Motor neuron (in vitro differentiated cells): ENCODE measurements around the gene NSMCE4A. TPM values are rescaled to one million over a fixed set of nuclear protein-coding genes. Genes with fewer than 3 reads are reported as not detected.
"Not testable (repeated sequence)": the region's sequence is repeated elsewhere in the genome, so short reads cannot be mapped to it uniquely, and the experiment has no call there.

Source experiments
- ATAC-seq, 8 experiments: fragments of 200-7000 bp; cut with Tn5 transposase; replicated peaks in 6 of 8; 2 replicates each; pipeline ENCODE4 v1.8.0; 2021; ENCODE audit warnings: mild to moderate bottlenecking in 8 of 8, moderate library complexity in 8 of 8
- H3K27ac ChIP-seq, 2 donors: fragments of 250-450 bp; sonication (Bioruptor Pico); 2 replicates each; pipeline ENCODE4 v1.9.0; 2021; ENCODE audit warnings: antibody characterized with exemption in 2 of 2, mild to moderate bottlenecking in 2 of 2, moderate library complexity in 1 of 2
- H3K4me1 ChIP-seq, 2 donors: fragments of 250-450 bp; sonication (Bioruptor Pico); replicated peaks in 1 of 2; 2 replicates each; pipeline ENCODE4 v1.6.1; 2021; ENCODE audit warnings: antibody characterized with exemption in 2 of 2, mild to moderate bottlenecking in 2 of 2, moderate library complexity in 1 of 2
- H3K4me3 ChIP-seq, 5 donors: fragments of 250-450 bp; sonication (Bioruptor Pico); 2 replicates each; pipeline ENCODE4 v1.9.0; 2021; ENCODE audit warnings: antibody characterized with exemption in 5 of 5, mild to moderate bottlenecking in 5 of 5, moderate library complexity in 4 of 5
- WGBS, 10 experiments: fragments of 450-650 bp; shearing (Covaris generic); methylation state at CpG; one replicate each; pipeline ENCODE4 v1.0.0; 2022; 5-methylcytosine and 5-hydroxymethylcytosine counted together
- in situ Hi-C, 9 experiments: fragments of 400-800 bp; cut with MboI; loops; one replicate each; pipeline ENCODE4 v1.15.0; 2021; ENCODE audit warnings: low sequenced_read_pairs in 9 of 9, low pct_unique_long_range_greater_than_20kb in 2 of 9; ENCODE audit not compliant: unreplicated experiment in 9 of 9
- total RNA-seq, 8 experiments: library from RNA; unstranded; fragments of 300-600 nt; gene quantifications; 2 replicates each; pipeline versions ENCODE4 v1.2.3 to v1.2.4, GENCODE V29; 2022

Gene NSMCE4A
- total RNA-seq, 8 experiments from 2014 or later, result 19.9 to 44.8 (median 23.7) TPM

DNA sequence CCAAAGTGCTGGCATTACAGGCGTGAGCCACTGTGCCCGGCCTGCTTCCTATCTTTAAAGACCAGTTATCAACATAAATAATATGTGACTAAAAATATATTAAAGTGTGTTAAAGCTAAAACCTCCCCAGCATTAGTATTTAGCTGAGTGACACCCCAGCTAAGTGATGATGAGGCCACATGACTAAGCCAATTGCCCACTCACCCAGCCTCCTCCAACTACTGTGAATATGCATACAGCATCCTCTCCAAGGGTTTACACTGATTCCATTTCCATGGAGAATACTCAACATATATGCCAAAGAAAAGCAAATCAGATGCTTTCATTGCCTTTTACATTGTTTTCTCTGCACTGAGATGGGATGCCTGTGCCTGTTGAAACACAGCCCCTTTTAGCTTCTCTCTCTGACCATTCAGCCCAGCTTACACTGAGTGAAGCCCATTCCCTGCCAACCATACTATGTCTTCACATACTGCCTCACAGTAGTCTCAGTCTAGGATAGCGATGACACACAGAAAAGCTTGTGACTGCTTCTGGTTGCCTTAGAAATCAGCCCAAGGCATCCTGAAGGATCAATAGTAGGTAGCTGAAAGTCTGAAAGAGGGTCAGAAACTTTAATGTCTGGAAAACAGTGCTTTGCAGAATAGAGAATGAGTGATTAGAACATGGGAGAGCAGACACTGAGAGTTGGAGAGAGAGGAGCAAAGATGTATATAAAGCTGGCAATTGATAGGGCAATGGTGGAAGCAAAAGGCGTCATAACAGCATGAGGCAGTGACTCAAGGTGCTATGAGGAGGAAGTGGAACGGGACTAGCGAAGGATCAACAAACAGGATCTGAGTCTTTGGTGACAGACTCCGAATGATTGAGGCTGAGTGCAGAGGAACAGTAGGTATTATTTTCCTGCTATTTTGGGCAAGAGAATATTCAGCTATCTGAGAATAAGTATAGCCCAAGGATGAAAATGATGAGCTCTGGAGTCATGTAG, 27.4 kb downstream of the NSMCE4A start:
- no peak overlapping the region for H3K4me3 ChIP-seq
- peak in 5 of 8 experiments; percentile 38 to 57 (median 52) for ATAC-seq
- H3K4me1 ChIP-seq, result peaks cover 6 to 9% of the 10 kb centered on the region in 2 donors
- no peak overlapping the region for H3K27ac ChIP-seq
- in situ Hi-C loops, result no loop called here
- 29 to 100% (median 81%) methylated on average over 1 to 7 of the region's 7 CpGs for WGBS, 10 experiments

DNA sequence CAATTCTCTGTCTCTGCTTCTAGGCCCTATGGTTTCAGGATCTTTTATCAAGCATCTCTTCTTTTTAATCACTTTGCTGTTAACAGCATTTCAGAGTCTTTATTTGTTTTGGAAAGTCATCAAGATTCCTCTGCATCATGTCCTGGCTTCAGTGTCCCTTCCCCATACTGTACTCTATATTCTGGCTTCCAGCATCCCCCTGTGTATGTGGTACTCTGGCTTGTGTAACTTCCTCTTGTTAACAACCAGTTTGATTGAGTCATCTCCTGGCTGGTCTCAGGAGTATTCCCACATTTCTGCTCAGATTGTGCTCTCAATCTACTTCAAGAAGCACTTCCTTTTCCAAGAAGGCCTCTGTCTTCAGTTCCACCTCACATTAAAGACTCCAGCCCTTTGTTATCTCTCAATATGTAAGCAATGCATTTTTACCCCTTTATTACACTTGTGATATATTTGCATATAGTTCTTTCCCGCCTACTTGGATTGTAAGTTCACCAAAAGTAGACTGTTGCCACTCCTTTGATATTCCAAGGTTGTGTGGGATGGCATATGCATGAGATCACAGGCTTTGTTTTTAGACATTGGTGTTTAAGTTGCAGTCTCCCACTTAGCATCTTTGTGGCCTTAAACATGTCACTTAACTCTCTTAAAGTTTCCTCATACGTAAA, 32.1 kb downstream of the NSMCE4A start:
- in situ Hi-C loops, result no loop called here
- ATAC-seq, result peak in 4 of 8 experiments; percentile 43 to 78 (median 73)
- no peak overlapping the region for H3K27ac ChIP-seq
- no peaks in the 10 kb centered on the region for H3K4me1 ChIP-seq
- 57 to 100% (median 71%) methylated on average over 1 to 2 of the region's 2 CpGs; no CpG with 5 or more reads in 1 of the 10 experiments for whole genome bisulfite sequencing, 10 experiments
- H3K4me3 ChIP-seq, result no peak overlapping the region

GRCh38 chr10:121941532-121941931, 33.5 kb downstream of the NSMCE4A start:
- WGBS, 10 experiments, result 30 to 95% (median 84%) methylated on average over 1 to 3 of the region's 3 CpGs; no CpG with 5 or more reads in 2 of the 10 experiments
- Histone ChIP-seq H3K27ac (no peak overlapping the region), H3K4me1 (no peaks in the 10 kb centered on the region), H3K4me3 (no peak overlapping the region)
- no peak for ATAC-seq
- in situ Hi-C loops, result no loop called here

GRCh38 chr10:121936295-121936694, 38.7 kb downstream of the NSMCE4A start:
- H3K4me3 ChIP-seq, result no peak overlapping the region
- ATAC-seq, result no peak
- in situ Hi-C loops, result no loop called here
- no peak overlapping the region for H3K27ac ChIP-seq
- WGBS, 10 experiments, result 80 to 100% (median 96%) methylated on average over 1 to 2 of the region's 2 CpGs; no CpG with 5 or more reads in 4 of the 10 experiments
- H3K4me1 ChIP-seq, result no peaks in the 10 kb centered on the region

- H3K4me1 ChIP-seq, result no peaks in the 10 kb centered on the region
- ATAC-seq, result peak in 3 of 8 experiments; percentile 72 to 96 (median 87)
- WGBS, 10 experiments, result 0 to 92% (median 70%) methylated on average over 1 to 7 of the region's 7 CpGs
- H3K4me3 ChIP-seq, result no peak overlapping the region
- in situ Hi-C loops, result no loop called here
- H3K27ac ChIP-seq, result no peak overlapping the region
These were observed 39.3 kb downstream of the NSMCE4A start for GRCh38 chr10:121935702-121936101.

GRCh38 chr10:121930268-121931085, 44.5 kb downstream of the NSMCE4A start:
- ATAC-seq, H3K4me3 ChIP-seq, H3K27ac ChIP-seq, in situ Hi-C loops: not testable (repeated sequence)
- peaks cover 11 to 12% of the 10 kb centered on the region in 2 donors for H3K4me1 ChIP-seq
- WGBS, 10 experiments, result 79 to 100% (median 88%) methylated on average over 1 to 10 of the region's 11 CpGs; no CpG with 5 or more reads in 3 of the 10 experiments

- peaks cover 11 to 12% of the 10 kb centered on the region in 2 donors for H3K4me1 ChIP-seq
- 71 to 100% (median 91%) methylated on average over 1 to 12 of the region's 14 CpGs; no CpG with 5 or more reads in 1 of the 10 experiments for WGBS, 10 experiments
- H3K27ac ChIP-seq, ATAC-seq, H3K4me3 ChIP-seq, in situ Hi-C loops: not testable (repeated sequence)
These were observed 45.3 kb downstream of the NSMCE4A start for GRCh38 chr10:121929585-121930267.

GRCh38 chr10:121928528-121928884, 46.5 kb downstream of the NSMCE4A start:
- Histone ChIP-seq H3K4me1 (peaks cover 11 to 12% of the 10 kb centered on the region in 2 donors), H3K27ac (peak overlapping the region; percentile 92 to 98), H3K4me3 (peak overlapping the region; percentile 73 to 97 (median 79))
- ATAC-seq, result no peak
- in situ Hi-C loops, result no loop called here
- WGBS, 10 experiments, result 7 to 26% (median 20%) methylated on average over 1 to 10 of the region's 20 CpGs; no CpG with 5 or more reads in 7 of the 10 experiments

DNA sequence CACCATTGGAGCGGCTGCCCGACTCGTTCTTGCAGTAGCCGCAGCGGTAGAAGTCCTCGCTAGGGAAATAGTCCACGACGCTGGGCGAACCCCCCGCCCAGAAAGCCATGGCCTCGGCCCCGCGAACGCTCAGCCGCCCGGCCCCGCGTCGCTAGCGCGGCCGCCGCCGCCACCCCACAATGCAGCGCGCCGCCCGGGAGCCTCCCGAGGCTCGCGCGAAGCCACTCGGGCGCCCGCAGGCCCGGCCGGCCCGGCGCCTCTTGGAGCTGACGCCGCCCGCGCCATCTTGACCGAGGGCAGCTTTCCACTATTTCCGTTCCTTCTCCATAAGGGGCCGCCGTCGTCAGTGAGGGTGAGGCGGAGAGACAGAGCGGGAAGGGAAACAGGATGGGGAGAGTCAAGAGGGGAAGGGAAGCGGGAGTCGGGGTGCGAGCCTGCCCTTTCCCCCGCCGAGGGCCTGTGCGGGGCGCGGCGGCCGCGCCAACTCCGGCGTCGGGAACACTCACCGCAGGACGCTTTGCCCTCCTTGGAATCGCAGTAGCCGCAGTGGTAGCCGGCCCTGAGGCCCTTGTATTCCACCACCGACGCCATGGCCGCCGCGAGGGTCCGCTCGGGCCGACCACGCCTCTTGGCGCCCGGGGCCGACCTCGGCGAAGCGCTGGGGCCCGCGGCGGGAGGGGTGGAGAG, 47.0 kb downstream of the NSMCE4A start, which contains the start of gene ATE1:
Gene ATE1 (minus strand): TSS at position 191 of the 687 bp plus-strand sequence. CDS start 82 bp downstream, at position 109.
- peak within 1 kb of the TSS; percentile 92 to 98 for H3K27ac ChIP-seq
- H3K4me1 ChIP-seq, result peaks cover 11 to 12% of the 10 kb centered on the region in 2 donors
- H3K4me3 ChIP-seq, result peak within 1 kb of the TSS; percentile 73 to 97 (median 79)
- in situ Hi-C loops, result no loop called here
- peak; percentile 79 to 93 (median 90) for ATAC-seq
- WGBS, 10 experiments, result 0 to 3% (median 1%) methylated on average over 8 to 14 of the region's 87 CpGs; no CpG with 5 or more reads in 7 of the 10 experiments

- in situ Hi-C loops, result no loop called here
- 0 to 4% (median 0%) methylated on average over 4 to 10 of the region's 48 CpGs; no CpG with 5 or more reads in 6 of the 10 experiments for WGBS, 10 experiments
- ATAC-seq, result peak; percentile 54 to 69 (median 64)
- peak overlapping the region; percentile 92 to 98 for H3K27ac ChIP-seq
- H3K4me3 ChIP-seq, result peak overlapping the region; percentile 73 to 97 (median 79)
- H3K4me1 ChIP-seq, result peaks cover 11 to 12% of the 10 kb centered on the region in 2 donors
These were observed 47.6 kb downstream of the NSMCE4A start for GRCh38 chr10:121927318-121927840.

DNA sequence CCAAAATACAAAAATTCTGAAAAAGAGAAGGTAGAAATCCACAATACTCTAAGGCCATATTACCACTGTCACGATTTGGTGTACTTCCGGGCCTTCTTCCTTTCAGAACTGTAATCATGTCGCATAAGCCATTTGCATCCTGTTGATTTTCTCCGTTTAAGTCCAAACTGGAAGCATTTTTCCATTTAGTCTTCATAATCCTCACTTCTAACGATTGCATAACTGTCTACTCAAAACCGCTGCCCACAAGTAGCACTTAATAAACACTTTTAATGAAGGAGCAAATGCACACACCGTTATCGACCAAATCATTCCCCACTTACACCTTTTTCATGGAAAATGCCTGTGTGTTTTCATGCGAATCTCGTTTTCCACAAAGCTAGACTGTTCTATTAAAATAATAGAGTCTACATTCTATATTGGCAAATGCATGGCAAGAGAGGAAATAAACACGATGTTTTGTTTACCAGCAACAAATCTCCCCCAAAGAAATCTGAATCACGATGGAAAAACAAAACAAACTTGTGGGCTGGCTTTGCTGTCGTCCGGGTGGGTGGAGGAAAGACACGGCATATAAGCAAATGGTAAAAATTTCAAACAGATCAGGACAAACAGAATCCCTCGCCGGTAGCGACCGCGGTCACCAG, 48.2 kb downstream of the NSMCE4A start:
- in situ Hi-C loops, result no loop called here
- WGBS, 10 experiments, result 0 to 14% (median 4%) methylated on average over 2 to 20 of the region's 20 CpGs
- peak overlapping the region; percentile 92 to 98 for H3K27ac ChIP-seq

More for the DNA sequence above, 48.2 kb downstream of the NSMCE4A start:
- Histone ChIP-seq H3K4me3 (peak overlapping the region; percentile 73 to 97 (median 79)), H3K4me1 (peaks cover 13 to 16% of the 10 kb centered on the region in 2 donors)
- ATAC-seq, result peak in 1 of 8 experiments; percentile 15
